Measurements from ENCODE around the gene HNRNPL.
"Not testable (repeated sequence)": the region's sequence is repeated elsewhere in the genome, so short reads cannot be mapped to it uniquely, and the experiment has no call there.

Gene HNRNPL

GRCh38 chr19:38890686-38891085, 40.9 kb upstream of the HNRNPL start:
- H3K4me3 ChIP-seq (ENCODE audit: control insufficient read depth, low read depth, low read length), result no peak overlapping the region
- TF ChIP-seq, protein P1, sequence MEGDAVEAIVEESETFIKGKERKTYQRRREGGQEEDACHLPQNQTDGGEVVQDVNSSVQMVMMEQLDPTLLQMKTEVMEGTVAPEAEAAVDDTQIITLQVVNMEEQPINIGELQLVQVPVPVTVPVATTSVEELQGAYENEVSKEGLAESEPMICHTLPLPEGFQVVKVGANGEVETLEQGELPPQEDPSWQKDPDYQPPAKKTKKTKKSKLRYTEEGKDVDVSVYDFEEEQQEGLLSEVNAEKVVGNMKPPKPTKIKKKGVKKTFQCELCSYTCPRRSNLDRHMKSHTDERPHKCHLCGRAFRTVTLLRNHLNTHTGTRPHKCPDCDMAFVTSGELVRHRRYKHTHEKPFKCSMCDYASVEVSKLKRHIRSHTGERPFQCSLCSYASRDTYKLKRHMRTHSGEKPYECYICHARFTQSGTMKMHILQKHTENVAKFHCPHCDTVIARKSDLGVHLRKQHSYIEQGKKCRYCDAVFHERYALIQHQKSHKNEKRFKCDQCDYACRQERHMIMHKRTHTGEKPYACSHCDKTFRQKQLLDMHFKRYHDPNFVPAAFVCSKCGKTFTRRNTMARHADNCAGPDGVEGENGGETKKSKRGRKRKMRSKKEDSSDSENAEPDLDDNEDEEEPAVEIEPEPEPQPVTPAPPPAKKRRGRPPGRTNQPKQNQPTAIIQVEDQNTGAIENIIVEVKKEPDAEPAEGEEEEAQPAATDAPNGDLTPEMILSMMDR (conservative IDR thresholded peaks at IDR 0.05; ENCODE audit: control insufficient read depth, insufficient read depth, low read depth, low read length), result no peak
- no peak for DNase-seq (ENCODE audit: low read depth)

DNA sequence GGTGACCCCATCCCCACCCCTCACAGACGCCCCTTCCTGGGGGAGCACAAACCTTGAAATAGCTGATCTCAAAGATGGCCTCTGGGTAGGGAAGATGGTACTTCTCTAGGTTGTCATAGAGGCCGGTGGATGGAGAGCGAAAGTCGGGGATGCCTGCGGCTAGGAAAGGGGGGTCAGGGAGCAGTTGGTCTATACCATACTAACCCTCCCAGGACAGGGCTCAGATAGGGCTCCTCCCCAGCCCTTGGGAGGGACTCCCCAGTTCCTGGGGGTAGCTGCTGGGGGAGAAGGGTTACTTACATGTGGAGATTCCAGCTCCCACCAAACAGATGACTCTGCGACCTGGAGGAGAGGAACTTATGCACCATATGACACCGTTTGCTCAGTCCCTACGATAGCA, 40.0 kb upstream of the HNRNPL start:
- no peak overlapping the region for H3K4me3 ChIP-seq (ENCODE audit: control insufficient read depth, low read depth, low read length)
- TF ChIP-seq, protein P1 (conservative IDR thresholded peaks at IDR 0.05; ENCODE audit: control insufficient read depth, insufficient read depth, low read depth, low read length), result no peak
- DNase-seq (ENCODE audit: low read depth), result no peak

DNA sequence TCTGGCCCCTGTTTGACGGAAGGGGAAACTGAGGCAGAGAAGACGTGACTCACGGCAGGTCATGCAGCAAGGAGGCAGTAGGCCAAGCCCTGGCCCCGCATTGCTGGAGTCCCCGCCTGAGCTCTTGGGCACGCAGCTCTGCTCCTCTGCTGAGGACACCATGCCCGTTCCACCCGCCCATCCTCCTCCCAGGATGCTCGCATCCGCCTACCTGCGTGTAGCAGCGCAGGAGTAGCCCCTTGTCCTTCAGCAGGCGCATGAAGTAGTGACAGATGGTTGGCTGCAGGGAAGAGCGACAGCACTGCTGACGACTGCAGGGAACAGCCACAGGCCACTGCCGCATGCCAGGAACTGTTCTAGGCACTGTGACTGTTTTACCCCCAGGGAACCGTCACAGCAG, 39.1 kb upstream of the HNRNPL start:
- TF ChIP-seq, protein P1 (conservative IDR thresholded peaks at IDR 0.05; ENCODE audit: control insufficient read depth, insufficient read depth, low read depth, low read length), result no peak
- no peak for DNase-seq (ENCODE audit: low read depth)
- no peak overlapping the region for H3K4me3 ChIP-seq (ENCODE audit: control insufficient read depth, low read depth, low read length)

DNA sequence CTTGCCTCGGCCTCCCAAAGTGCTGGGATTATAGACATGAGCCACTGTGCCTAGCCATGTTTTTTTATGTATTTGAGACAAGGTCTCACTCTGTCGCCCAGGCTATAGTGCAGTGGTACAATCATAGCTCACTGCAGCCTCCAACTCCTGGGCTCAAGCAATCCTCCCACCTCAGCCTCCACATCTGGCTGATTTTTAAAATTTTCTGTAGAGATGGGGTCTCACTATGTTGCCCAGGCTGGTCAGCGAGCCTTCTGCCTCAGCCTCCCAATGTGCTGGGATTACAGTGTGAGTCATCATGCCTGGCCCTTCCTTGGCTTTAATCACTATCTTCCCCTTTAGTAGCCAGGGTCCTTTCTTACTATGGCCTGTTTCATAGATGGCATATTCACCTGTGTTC, 34.9 kb upstream of the HNRNPL start:
- DNase-seq (ENCODE audit: low read depth); H3K4me3 ChIP-seq (ENCODE audit: control insufficient read depth, low read depth, low read length): not testable (repeated sequence)

DNA sequence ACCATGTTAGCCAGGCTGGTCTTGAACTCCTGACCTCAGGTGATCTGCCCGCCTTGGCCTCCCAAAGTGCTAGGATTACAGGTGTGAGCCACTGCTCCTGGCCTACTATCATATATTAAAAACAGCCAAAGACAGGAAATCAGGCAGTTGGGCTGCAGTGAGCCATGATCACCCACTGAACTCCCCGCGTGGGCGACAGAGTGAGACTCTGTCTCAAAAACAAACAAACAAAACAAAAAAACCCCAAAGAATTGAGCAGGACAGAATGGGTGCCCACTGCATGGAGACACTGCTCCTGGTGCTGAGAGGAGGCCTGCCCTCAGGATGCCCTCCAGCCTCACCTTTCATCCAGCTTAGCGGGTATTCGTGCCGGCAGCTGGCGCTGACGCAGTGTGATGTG, 33.5 kb upstream of the HNRNPL start:
- no peak overlapping the region for H3K4me3 ChIP-seq (ENCODE audit: control insufficient read depth, low read depth, low read length)
- TF ChIP-seq, protein P1 (conservative IDR thresholded peaks at IDR 0.05; ENCODE audit: control insufficient read depth, insufficient read depth, low read depth, low read length), result no peak
- DNase-seq (ENCODE audit: low read depth), result no peak

DNA sequence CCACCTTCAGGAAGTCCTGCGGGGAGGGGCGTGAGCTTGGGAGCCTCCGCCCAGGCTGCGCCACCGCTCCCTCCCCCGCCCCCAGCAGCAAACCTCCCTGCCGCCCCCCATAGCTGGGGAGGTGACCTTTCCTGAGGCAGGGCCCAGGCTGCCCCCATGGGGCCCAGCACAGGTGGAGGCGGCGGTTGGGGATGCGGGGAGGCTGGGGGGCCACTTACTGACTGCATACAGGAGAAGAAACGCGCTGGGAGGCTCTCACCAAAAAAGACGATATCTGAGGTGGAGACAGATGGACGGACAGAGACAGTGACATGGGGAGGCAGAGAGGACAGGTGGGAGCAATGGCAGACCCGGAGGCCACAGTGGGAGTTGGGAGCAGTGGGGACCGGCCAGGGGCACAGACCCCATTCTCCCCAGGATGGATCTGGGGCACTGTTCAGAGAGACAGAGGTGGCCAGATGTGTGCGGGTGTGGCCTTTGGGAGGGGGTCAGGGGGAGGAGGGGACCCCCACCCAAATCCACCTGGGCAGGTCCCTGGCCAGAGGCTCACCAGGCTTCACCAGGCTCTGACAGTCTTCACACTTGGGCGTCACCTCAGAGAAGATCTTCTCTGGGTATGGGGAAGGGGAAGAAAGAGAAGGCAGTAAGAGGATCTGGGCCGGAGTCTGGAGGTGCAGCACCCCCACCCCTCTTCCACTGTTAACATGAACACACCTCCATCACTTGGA, 31.3 kb upstream of the HNRNPL start:
- H3K4me3 ChIP-seq (ENCODE audit: control insufficient read depth, low read depth, low read length), result no peak overlapping the region
- TF ChIP-seq, protein P1 (conservative IDR thresholded peaks at IDR 0.05; ENCODE audit: control insufficient read depth, insufficient read depth, low read depth, low read length), result no peak
- no peak for DNase-seq (ENCODE audit: low read depth)

DNA sequence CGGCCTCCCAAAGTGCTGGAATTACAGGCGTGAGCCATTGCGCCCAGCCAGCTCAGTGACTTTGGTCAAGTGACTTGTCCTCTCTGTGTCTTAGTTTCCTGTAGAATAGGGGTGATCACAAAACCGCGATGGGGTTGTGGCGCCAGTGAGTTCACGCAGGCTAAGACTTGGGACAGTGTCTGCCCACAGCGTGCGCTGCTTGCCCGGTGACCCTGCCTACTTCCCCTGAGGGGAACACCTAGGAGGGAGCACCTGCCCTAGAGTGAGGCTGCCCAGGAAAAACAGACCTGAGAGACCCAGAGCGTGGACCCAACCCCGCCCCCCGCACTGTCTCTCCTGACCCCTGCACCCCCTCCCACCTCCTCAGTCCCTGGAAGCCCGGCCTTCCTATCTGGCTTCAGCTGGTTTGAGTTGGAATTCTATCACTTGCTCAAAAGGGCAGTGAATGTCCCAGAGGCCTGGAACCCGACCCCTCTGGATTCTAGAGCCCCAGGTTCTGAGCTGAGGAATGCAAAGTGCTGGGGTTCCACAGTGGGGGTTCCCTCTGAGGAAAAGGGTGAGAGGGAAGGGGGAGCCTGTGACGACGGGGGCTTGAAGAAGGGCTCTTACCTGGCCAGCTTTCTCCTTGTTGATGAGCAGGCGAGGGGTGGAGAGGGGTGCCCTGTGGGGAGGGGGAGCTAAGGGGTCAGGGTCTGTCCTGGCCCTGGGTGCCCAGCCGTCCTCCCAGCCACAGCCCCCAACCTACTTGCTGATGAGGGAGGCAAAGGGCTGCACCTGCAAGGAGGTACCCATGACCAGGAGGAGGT, 30.5 kb upstream of the HNRNPL start:
- DNase-seq (ENCODE audit: low read depth), result no peak
- TF ChIP-seq, protein P1 (conservative IDR thresholded peaks at IDR 0.05; ENCODE audit: control insufficient read depth, insufficient read depth, low read depth, low read length), result no peak
- H3K4me3 ChIP-seq (ENCODE audit: control insufficient read depth, low read depth, low read length), result no peak overlapping the region

Measured in fibroblast of mammary gland (primary cell).